Keratinocyte (primary cell): Measurements from ENCODE around the gene ARNT2. TPM values are rescaled to one million over a fixed set of nuclear protein-coding genes. Genes with fewer than 3 reads are reported as not detected.

ENCODE experiments used
- DNase-seq: peaks from one replicate; pipeline ENCODE4 v3.0.0-alpha.2; 2011; ENCODE audit warnings: low read depth, missing footprints, low spot score
- FAIRE-seq: peaks from 2 replicates; lab custom pipeline; 2011; peaks lifted over from hg19 to GRCh38; lab: Jason Lieb, UNC
- H2AFZ ChIP-seq: 2 replicates; pipeline ENCODE4 v1.6.0; 2012; ENCODE audit warnings: low read length, control low read depth, inconsistent platforms; ENCODE audit not compliant: control insufficient read depth
- H3K27ac ChIP-seq: 2 replicates; pipeline ENCODE4 v1.5.1; 2011; ENCODE audit warnings: low read length; ENCODE audit not compliant: control insufficient read depth, insufficient read depth
- H3K27me3 ChIP-seq: 3 replicates; pipeline ENCODE4 v1.6.0; 2011; ENCODE audit warnings: low read length; ENCODE audit not compliant: control insufficient read depth, insufficient read depth; ENCODE audit errors: extremely low read depth
- H3K36me3 ChIP-seq, 2 experiments: 2 replicates in 1 of 2; 3 replicates in 1 of 2; pipeline ENCODE4 v1.5.1; 2011; ENCODE audit warnings: low read length in 2 of 2, mild to moderate bottlenecking in 1 of 2; ENCODE audit not compliant: control insufficient read depth in 2 of 2, insufficient read depth in 2 of 2; ENCODE audit errors: extremely low read depth in 1 of 2
- H3K4me1 ChIP-seq: 3 replicates; pipeline ENCODE4 v1.5.1; 2011; ENCODE audit warnings: low read length; ENCODE audit not compliant: control insufficient read depth, insufficient read depth; ENCODE audit errors: extremely low read depth
- H3K4me2 ChIP-seq: 3 replicates; pipeline ENCODE4 v1.6.0; 2011; ENCODE audit warnings: low read depth, low read length; ENCODE audit not compliant: control insufficient read depth, insufficient read depth; ENCODE audit errors: extremely low read depth
- H3K4me3 ChIP-seq, 3 experiments: fragments of 200-600 bp in 1 of 3; sonication (generic) in 1 of 3; 2 replicates in 2 of 3; 3 replicates in 1 of 3; pipeline ENCODE4 v1.5.1; 2011 to 2016; ENCODE audit warnings: low read length in 3 of 3, mild to moderate bottlenecking in 3 of 3, control low read depth in 2 of 3, inconsistent platforms in 1 of 3, low read depth in 1 of 3, mixed read lengths in 1 of 3, mixed run types in 1 of 3, moderate library complexity in 1 of 3; ENCODE audit not compliant: control insufficient read depth in 2 of 3, insufficient read depth in 2 of 3; ENCODE audit errors: extremely low read depth in 1 of 3
- H3K79me2 ChIP-seq: 2 replicates; pipeline ENCODE4 v1.6.0; 2012; ENCODE audit warnings: low read length; ENCODE audit not compliant: control insufficient read depth, insufficient read depth
- H3K9ac ChIP-seq: 3 replicates; pipeline ENCODE4 v1.6.0; 2011; ENCODE audit warnings: low read length; ENCODE audit not compliant: control insufficient read depth, insufficient read depth; ENCODE audit errors: extremely low read depth
- H3K9me1 ChIP-seq: 3 replicates; pipeline ENCODE4 v1.6.0; 2011; ENCODE audit warnings: low read length; ENCODE audit not compliant: control insufficient read depth, insufficient read depth; ENCODE audit errors: extremely low read depth
- H3K9me3 ChIP-seq: 2 replicates; pipeline ENCODE4 v1.5.1; 2012; ENCODE audit warnings: low read depth, low read length; ENCODE audit not compliant: control insufficient read depth
- H4K20me1 ChIP-seq: 3 replicates; pipeline ENCODE4 v1.6.0; 2011; ENCODE audit warnings: low read length; ENCODE audit not compliant: control insufficient read depth, insufficient read depth; ENCODE audit errors: extremely low read depth
- CTCF ChIP-seq, 3 experiments: IDR thresholded peaks in 1 of 3; conservative IDR thresholded peaks in 1 of 3; optimal IDR thresholded peaks in 1 of 3; 2 replicates in 2 of 3; 3 replicates in 1 of 3; pipeline versions ENCODE3 to v1.5.1; 2011; ENCODE audit warnings: low read length in 3 of 3, mild to moderate bottlenecking in 3 of 3, moderate library complexity in 2 of 3, control low read depth in 1 of 3, inconsistent platforms in 1 of 3; ENCODE audit not compliant: insufficient read depth in 2 of 3; ENCODE audit errors: extremely low read depth in 1 of 3
- EZH2 ChIP-seq: IDR thresholded peaks from one replicate; pipeline ENCODE4 v1.6.1; 2012; ENCODE audit warnings: inconsistent platforms, mild to moderate bottlenecking, low read length, moderate library complexity
- dilution Hi-C: fragments of 300-500 bp; cut with MboI; formaldehyde crosslinking; loops from one replicate; pipeline ENCODE4 v1.7.0; 2020; ENCODE audit warnings: low sequenced_read_pairs; ENCODE audit not compliant: extremely low pct_ligation_motif_present
- polyA plus RNA-seq, 5 experiments: library from polyadenylated mRNA; depleted of rRNA in 3 of 5; stranded (reverse) in 3 of 5; stranded (forward) in 1 of 5; unstranded in 1 of 5; fragments of >200 nt; gene quantifications; 1 replicate in 1 of 5; 2 replicates in 3 of 5; 3 replicates in 1 of 5; pipeline versions ENCODE4 v1.2.1 to v1.2.3, GENCODE V29; 2011 to 2012; ENCODE audit warnings: missing spikeins in 2 of 5, low read depth in 1 of 5, low replicate concordance in 1 of 5

Gene ARNT2
- polyA plus RNA-seq, 1 donor (not counting 4 experiments of a cell fraction or from before 2014, with no cell fraction given): 0.16 TPM

GRCh38 chr15:80533790-80534333 is 129.7 kb downstream of the ARNT2 start:
- DNase-seq (no peak), FAIRE-seq (no peak)
- TF ChIP-seq CTCF (optimal IDR thresholded peaks at IDR 0.05 in 1 of 3, IDR thresholded peaks at IDR 0.05 in 1 of 3, conservative IDR thresholded peaks at IDR 0.05 in 1 of 3; ENCODE audit: extremely low read depth in 1 of 3, insufficient read depth in 2 of 3, low read length in 3 of 3) (no peak), EZH2 (no peak)
- Histone ChIP-seq H3K9ac (no peak overlapping the region), H3K4me1 (no peaks in the 10 kb centered on the region), H3K9me3 (no peaks in the 10 kb centered on the region), H3K27me3 (peaks cover 17% of the 10 kb centered on the region), H3K27ac (no peak overlapping the region), H3K4me3 (no peak overlapping the region), H3K36me3 (no peaks in the 10 kb centered on the region), H3K4me2 (no peak overlapping the region), H2AFZ (no peak overlapping the region), H3K79me2 (no peaks in the 10 kb centered on the region), H3K9me1 (no peaks in the 10 kb centered on the region), H4K20me1 (no peaks in the 10 kb centered on the region)
- dilution Hi-C loops: no loop called here

GRCh38 chr15:80536231-80536630 is 132.0 kb downstream of the ARNT2 start:
- DNase-seq (no peak), FAIRE-seq (no peak)

More at GRCh38 chr15:80536231-80536630, 132.0 kb downstream of the ARNT2 start:
- TF ChIP-seq CTCF (optimal IDR thresholded peaks at IDR 0.05 in 1 of 3, IDR thresholded peaks at IDR 0.05 in 1 of 3, conservative IDR thresholded peaks at IDR 0.05 in 1 of 3; ENCODE audit: extremely low read depth in 1 of 3, insufficient read depth in 2 of 3, low read length in 3 of 3) (no peak), EZH2 (no peak)
- Histone ChIP-seq H3K9me3 (no peaks in the 10 kb centered on the region), H3K9ac (no peak overlapping the region), H2AFZ (no peak overlapping the region), H3K4me2 (no peak overlapping the region), H3K4me1 (no peaks in the 10 kb centered on the region), H4K20me1 (no peaks in the 10 kb centered on the region), H3K27ac (no peak overlapping the region), H3K36me3 (no peaks in the 10 kb centered on the region), H3K9me1 (no peaks in the 10 kb centered on the region), H3K79me2 (no peaks in the 10 kb centered on the region), H3K4me3 (no peak overlapping the region), H3K27me3 (peaks cover 13% of the 10 kb centered on the region)
- dilution Hi-C loops: no loop called here
